Measurements from ENCODE around the gene RABGAP1.

RABGAP1 gene

DNA sequence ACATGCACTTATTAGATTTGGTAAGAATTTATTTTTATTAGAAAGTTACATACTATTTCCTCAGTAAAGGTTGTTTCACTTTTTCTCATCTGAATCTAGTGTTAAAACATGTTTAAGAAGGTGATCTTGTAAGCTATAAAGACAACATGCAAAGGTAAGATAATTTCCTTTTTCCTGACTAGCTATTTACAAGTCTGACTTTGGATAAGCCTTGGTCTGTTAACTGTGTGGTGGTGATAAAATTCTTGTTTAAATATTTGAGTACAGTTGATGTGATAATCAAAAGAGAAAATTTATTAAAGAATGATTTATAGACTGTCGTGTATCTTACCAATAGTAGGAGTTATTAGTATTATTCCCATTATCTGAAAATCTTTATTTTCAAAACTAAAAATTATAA, 55.8 kb downstream of the RABGAP1 start:
- CTCF ChIA-PET: interaction anchor here (0.6 to 0.9 kb wide), 3 partner anchors 40 to 389 kb away, joined by 3 to 4 read pairs (median 3); no protein-coding TSS in a partner anchor
- H3K27ac ChIP-seq (ENCODE audit: extremely low read depth, low read depth, low read length): no peak overlapping the region
- H3K4me3 ChIP-seq (ENCODE audit: low read depth, low read length): no peak overlapping the region
- no peaks in the 10 kb centered on the region for H3K4me1 ChIP-seq (ENCODE audit: control insufficient read depth, insufficient read depth, low read length)
- H3K9me3 ChIP-seq (ENCODE audit: control insufficient read depth, insufficient read depth, low read depth, low read length): no peaks in the 10 kb centered on the region
- peaks cover 25 to 60% of the 10 kb centered on the region in 2 experiments for H3K36me3 ChIP-seq (ENCODE audit: control insufficient read depth in 2 of 2, insufficient read depth in 1 of 2, low read length in 2 of 2)
- POLR2A ChIA-PET: no interaction called here
- TF ChIP-seq GFI1B (tag by site-specific recombination; IDR thresholded peaks at IDR 0.05) (no peak), ZNF76 (tag by site-specific recombination; IDR thresholded peaks at IDR 0.05; ENCODE audit: borderline replicate concordance, low read depth) (no peak), ZNF571 (tag by site-specific recombination; IDR thresholded peaks at IDR 0.05) (no peak), ZNF221 (tag by site-specific recombination; IDR thresholded peaks at IDR 0.05; ENCODE audit: borderline replicate concordance) (no peak), ZNF596 (tag by site-specific recombination; IDR thresholded peaks at IDR 0.05) (no peak), TRIM28 (IDR thresholded peaks at IDR 0.05; ENCODE audit: borderline replicate concordance, low read length) (no peak)
- TF ChIP-seq, protein P1, sequence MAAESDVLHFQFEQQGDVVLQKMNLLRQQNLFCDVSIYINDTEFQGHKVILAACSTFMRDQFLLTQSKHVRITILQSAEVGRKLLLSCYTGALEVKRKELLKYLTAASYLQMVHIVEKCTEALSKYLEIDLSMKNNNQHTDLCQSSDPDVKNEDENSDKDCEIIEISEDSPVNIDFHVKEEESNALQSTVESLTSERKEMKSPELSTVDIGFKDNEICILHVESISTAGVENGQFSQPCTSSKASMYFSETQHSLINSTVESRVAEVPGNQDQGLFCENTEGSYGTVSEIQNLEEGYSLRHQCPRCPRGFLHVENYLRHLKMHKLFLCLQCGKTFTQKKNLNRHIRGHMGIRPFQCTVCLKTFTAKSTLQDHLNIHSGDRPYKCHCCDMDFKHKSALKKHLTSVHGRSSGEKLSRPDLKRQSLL (tag by site-specific recombination; IDR thresholded peaks at IDR 0.05): no peak

DNA sequence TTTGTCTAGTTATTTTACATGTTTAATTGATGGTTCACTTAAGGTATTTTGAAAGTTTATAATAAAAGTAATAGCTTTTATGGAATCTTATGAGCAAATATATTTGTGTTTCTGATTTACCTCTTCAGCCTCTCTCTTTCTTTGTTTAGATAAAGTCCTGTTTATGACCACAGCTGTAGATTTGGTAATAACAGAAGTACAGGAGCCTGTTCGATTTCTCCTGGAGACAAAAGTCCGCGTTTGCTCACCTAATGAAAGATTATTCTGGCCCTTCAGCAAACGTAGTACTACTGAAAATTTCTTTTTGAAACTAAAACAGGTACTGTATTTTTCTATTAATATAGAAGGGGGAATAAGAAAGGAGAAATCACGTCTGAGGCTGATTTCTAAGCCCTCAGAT, 57.6 kb downstream of the RABGAP1 start:
- no peak for TF ChIP-seq ZBTB20 (tag by site-specific recombination; IDR thresholded peaks at IDR 0.05)
- TF ChIP-seq, protein P2, sequence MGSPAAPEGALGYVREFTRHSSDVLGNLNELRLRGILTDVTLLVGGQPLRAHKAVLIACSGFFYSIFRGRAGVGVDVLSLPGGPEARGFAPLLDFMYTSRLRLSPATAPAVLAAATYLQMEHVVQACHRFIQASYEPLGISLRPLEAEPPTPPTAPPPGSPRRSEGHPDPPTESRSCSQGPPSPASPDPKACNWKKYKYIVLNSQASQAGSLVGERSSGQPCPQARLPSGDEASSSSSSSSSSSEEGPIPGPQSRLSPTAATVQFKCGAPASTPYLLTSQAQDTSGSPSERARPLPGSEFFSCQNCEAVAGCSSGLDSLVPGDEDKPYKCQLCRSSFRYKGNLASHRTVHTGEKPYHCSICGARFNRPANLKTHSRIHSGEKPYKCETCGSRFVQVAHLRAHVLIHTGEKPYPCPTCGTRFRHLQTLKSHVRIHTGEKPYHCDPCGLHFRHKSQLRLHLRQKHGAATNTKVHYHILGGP (tag by site-specific recombination; IDR thresholded peaks at IDR 0.05): no peak
- TF ChIP-seq ZNF558 (tag by site-specific recombination; IDR thresholded peaks at IDR 0.05): no peak
- H3K27ac ChIP-seq (ENCODE audit: extremely low read depth, low read depth, low read length): no peak overlapping the region
- peaks cover 19 to 64% of the 10 kb centered on the region in 2 experiments for H3K36me3 ChIP-seq (ENCODE audit: control insufficient read depth in 2 of 2, insufficient read depth in 1 of 2, low read length in 2 of 2)

DNA sequence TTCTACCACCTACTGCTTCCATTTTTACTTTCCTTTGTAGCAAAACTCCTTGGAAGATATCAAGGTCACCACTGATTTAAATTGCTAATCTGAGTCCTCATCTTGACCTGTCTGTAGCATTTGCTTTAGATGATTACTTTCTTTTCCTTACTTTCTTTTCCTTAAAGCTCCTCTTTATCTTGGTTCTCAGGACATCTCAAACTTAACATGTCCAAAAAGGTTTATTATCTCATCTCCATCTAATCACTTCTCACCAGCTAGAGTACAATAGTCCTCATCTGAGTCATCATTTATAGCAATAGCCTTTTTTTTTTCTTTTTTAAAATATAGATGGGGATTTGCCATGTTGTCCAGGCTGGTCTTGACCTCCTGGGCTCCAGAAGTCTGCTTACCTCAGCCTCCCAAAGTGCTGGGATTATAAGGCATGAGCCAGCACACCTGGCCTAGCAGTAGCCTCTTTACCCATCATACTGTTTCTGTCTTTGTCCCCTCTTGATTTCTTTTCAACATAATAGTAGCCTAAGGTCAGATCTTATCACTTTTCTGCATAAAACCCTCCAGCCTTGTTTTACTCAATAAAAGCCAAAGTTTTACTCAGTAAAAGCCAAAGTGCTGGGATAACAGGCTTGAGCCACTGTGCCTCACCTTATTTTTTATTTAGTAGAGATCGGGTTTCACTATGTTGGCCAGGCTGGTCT, 59.7 kb downstream of the RABGAP1 start:
- Histone ChIP-seq H3K36me3 (ENCODE audit: control insufficient read depth in 2 of 2, insufficient read depth in 1 of 2, low read length in 2 of 2) (peaks cover 22 to 70% of the 10 kb centered on the region in 2 experiments), H3K9me3 (ENCODE audit: control insufficient read depth, insufficient read depth, low read depth, low read length) (no peaks in the 10 kb centered on the region), H3K27ac (ENCODE audit: extremely low read depth, low read depth, low read length) (no peak overlapping the region), H3K4me3 (ENCODE audit: low read depth, low read length) (no peak overlapping the region), H3K4me1 (ENCODE audit: control insufficient read depth, insufficient read depth, low read length) (no peaks in the 10 kb centered on the region)
- no peak for TF ChIP-seq ZNF121 (tag by site-specific recombination; IDR thresholded peaks at IDR 0.05)
- TF ChIP-seq ZNF549 (tag by site-specific recombination; IDR thresholded peaks at IDR 0.05): no peak
- TF ChIP-seq, protein P3, sequence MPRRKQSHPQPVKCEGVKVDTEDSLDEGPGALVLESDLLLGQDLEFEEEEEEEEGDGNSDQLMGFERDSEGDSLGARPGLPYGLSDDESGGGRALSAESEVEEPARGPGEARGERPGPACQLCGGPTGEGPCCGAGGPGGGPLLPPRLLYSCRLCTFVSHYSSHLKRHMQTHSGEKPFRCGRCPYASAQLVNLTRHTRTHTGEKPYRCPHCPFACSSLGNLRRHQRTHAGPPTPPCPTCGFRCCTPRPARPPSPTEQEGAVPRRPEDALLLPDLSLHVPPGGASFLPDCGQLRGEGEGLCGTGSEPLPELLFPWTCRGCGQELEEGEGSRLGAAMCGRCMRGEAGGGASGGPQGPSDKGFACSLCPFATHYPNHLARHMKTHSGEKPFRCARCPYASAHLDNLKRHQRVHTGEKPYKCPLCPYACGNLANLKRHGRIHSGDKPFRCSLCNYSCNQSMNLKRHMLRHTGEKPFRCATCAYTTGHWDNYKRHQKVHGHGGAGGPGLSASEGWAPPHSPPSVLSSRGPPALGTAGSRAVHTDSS (tag by site-specific recombination; IDR thresholded peaks at IDR 0.05): no peak
- TF ChIP-seq, protein P4, sequence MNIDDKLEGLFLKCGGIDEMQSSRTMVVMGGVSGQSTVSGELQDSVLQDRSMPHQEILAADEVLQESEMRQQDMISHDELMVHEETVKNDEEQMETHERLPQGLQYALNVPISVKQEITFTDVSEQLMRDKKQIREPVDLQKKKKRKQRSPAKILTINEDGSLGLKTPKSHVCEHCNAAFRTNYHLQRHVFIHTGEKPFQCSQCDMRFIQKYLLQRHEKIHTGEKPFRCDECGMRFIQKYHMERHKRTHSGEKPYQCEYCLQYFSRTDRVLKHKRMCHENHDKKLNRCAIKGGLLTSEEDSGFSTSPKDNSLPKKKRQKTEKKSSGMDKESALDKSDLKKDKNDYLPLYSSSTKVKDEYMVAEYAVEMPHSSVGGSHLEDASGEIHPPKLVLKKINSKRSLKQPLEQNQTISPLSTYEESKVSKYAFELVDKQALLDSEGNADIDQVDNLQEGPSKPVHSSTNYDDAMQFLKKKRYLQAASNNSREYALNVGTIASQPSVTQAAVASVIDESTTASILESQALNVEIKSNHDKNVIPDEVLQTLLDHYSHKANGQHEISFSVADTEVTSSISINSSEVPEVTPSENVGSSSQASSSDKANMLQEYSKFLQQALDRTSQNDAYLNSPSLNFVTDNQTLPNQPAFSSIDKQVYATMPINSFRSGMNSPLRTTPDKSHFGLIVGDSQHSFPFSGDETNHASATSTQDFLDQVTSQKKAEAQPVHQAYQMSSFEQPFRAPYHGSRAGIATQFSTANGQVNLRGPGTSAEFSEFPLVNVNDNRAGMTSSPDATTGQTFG (tag by site-specific recombination; IDR thresholded peaks at IDR 0.05; ENCODE audit: borderline replicate concordance): no peak
- TF ChIP-seq, protein P5, sequence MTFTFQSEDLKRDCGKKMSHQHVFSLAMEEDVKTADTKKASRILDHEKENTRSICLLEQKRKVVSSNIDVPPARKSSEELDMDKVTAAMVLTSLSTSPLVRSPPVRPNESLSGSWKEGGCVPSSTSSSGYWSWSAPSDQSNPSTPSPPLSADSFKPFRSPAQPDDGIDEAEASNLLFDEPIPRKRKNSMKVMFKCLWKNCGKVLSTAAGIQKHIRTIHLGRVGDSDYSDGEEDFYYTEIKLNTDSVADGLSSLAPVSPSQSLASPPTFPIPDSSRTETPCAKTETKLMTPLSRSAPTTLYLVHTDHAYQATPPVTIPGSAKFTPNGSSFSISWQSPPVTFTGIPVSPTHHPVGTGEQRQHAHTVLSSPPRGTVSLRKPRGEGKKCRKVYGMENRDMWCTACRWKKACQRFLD (tag by site-specific recombination; IDR thresholded peaks at IDR 0.05): no peak
- ChIA-PET POLR2A (no interaction called here), CTCF (interaction anchor here (0.9 kb wide), 1 partner anchor 9 kb away, joined by 5 read pairs; no protein-coding TSS in a partner anchor)

More for the DNA sequence above, 57.6 kb downstream of the RABGAP1 start:
- POLR2A ChIA-PET: no interaction called here
- Histone ChIP-seq H3K4me1 (ENCODE audit: control insufficient read depth, insufficient read depth, low read length) (no peaks in the 10 kb centered on the region), H3K4me3 (ENCODE audit: low read depth, low read length) (no peak overlapping the region), H3K9me3 (ENCODE audit: control insufficient read depth, insufficient read depth, low read depth, low read length) (no peaks in the 10 kb centered on the region)
- CTCF ChIA-PET: no interaction called here

Measured in HEK293 (cell line).